ENCODE measurements around the gene NDUFS4. TPM values are rescaled to one million over a fixed set of nuclear protein-coding genes. Genes with fewer than 3 reads are reported as not detected.

NDUFS4 gene
- total and polyA plus RNA-seq, 9 of the 15 experiments (the other 6 are each of a cell fraction or from before 2014, with no cell fraction given) = 68.7 to 313 (median 113) TPM

DNA sequence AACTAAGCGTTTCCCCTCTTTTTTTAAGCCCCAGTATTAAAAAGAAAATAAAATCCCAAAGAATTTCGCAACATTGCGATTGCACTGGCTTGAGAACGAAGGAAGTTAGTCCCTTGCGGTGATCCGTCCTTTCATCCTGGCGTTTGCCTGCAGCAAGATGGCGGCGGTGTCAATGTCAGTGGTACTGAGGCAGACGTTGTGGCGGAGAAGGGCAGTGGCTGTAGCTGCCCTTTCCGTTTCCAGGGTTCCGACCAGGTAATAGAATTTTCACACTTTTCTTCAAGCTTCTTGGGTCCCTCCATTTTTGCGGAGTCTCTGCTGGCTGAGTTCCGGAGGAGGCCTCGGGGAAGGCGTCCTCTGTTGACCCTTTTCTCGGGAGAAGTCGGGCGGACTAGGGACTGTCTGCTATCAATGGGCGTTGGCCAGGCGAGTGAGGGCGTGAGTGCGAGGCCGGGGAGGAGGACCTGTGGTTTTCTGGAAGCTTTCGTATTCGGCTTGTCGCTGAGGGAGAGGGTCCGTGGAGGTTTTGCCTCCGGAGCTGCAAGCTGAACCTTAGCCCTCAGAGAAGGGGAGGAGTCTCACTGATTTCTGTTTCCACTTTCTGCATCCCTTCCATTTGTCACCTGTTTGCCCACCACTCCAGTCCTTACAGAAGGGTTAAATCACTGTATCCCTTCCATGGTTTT, at the start of gene NDUFS4 (continued):
- TF ChIP-seq, protein P1, sequence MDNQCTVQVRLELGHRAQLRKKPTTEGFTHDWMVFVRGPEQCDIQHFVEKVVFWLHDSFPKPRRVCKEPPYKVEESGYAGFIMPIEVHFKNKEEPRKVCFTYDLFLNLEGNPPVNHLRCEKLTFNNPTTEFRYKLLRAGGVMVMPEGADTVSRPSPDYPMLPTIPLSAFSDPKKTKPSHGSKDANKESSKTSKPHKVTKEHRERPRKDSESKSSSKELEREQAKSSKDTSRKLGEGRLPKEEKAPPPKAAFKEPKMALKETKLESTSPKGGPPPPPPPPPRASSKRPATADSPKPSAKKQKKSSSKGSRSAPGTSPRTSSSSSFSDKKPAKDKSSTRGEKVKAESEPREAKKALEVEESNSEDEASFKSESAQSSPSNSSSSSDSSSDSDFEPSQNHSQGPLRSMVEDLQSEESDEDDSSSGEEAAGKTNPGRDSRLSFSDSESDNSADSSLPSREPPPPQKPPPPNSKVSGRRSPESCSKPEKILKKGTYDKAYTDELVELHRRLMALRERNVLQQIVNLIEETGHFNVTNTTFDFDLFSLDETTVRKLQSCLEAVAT (IDR thresholded peaks at IDR 0.05) = 0 out of 4 replicates have a peak, but pooled peaks of 1 of the 2 experiments have one; percentile 38
- TF ChIP-seq, protein P2, sequence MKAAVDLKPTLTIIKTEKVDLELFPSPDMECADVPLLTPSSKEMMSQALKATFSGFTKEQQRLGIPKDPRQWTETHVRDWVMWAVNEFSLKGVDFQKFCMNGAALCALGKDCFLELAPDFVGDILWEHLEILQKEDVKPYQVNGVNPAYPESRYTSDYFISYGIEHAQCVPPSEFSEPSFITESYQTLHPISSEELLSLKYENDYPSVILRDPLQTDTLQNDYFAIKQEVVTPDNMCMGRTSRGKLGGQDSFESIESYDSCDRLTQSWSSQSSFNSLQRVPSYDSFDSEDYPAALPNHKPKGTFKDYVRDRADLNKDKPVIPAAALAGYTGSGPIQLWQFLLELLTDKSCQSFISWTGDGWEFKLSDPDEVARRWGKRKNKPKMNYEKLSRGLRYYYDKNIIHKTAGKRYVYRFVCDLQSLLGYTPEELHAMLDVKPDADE (conservative IDR thresholded peaks at IDR 0.05; ENCODE audit: control insufficient read depth, low read depth, low read length) = no peak
- TF ChIP-seq SIN3A (IDR thresholded peaks at IDR 0.05; ENCODE audit: borderline replicate concordance in 2 of 2, control insufficient read depth in 1 of 2, low read depth in 2 of 2, low read length in 2 of 2) (peak in 1 of 2 experiments; percentile 36; a peak in 2 of 4 replicates), ZFX (CRISPR knock-in tag; IDR thresholded peaks at IDR 0.05) (peak; percentile 87), CREM (IDR thresholded peaks at IDR 0.05; ENCODE audit: low read depth) (peak; percentile 53), HCFC1 (IDR thresholded peaks at IDR 0.05; ENCODE audit: low read depth, low read length) (peak; percentile 71), POLR2G (IDR thresholded peaks at IDR 0.05; ENCODE audit: low read depth, low read length) (peak; percentile 83), GTF2F1 (IDR thresholded peaks at IDR 0.05; ENCODE audit: low read depth, low read length) (peak; percentile 64; the same call in 1 of the 2 replicates), KLF6 (CRISPR knock-in tag; IDR thresholded peaks at IDR 0.05; ENCODE audit: borderline replicate concordance) (peak; percentile 77; the same call in 1 of the 2 replicates), MCM5 (IDR thresholded peaks at IDR 0.05; ENCODE audit: low read depth) (no peak), TBL1XR1 (IDR thresholded peaks at IDR 0.05; ENCODE audit: low read length in 2 of 2) (peak in 1 of 2 experiments; percentile 27; a peak in 1 of 4 replicates), LCOR (CRISPR knock-in tag; IDR thresholded peaks at IDR 0.05) (peak; percentile 52; the same call in 1 of the 2 replicates), POLR2B (IDR thresholded peaks at IDR 0.05; ENCODE audit: low read depth, partially characterized antibody) (peak; percentile 87), PML (IDR thresholded peaks at IDR 0.05; ENCODE audit: low read length) (peak; percentile 65; the same call in 1 of the 2 replicates)
- TF ChIP-seq, protein P3, sequence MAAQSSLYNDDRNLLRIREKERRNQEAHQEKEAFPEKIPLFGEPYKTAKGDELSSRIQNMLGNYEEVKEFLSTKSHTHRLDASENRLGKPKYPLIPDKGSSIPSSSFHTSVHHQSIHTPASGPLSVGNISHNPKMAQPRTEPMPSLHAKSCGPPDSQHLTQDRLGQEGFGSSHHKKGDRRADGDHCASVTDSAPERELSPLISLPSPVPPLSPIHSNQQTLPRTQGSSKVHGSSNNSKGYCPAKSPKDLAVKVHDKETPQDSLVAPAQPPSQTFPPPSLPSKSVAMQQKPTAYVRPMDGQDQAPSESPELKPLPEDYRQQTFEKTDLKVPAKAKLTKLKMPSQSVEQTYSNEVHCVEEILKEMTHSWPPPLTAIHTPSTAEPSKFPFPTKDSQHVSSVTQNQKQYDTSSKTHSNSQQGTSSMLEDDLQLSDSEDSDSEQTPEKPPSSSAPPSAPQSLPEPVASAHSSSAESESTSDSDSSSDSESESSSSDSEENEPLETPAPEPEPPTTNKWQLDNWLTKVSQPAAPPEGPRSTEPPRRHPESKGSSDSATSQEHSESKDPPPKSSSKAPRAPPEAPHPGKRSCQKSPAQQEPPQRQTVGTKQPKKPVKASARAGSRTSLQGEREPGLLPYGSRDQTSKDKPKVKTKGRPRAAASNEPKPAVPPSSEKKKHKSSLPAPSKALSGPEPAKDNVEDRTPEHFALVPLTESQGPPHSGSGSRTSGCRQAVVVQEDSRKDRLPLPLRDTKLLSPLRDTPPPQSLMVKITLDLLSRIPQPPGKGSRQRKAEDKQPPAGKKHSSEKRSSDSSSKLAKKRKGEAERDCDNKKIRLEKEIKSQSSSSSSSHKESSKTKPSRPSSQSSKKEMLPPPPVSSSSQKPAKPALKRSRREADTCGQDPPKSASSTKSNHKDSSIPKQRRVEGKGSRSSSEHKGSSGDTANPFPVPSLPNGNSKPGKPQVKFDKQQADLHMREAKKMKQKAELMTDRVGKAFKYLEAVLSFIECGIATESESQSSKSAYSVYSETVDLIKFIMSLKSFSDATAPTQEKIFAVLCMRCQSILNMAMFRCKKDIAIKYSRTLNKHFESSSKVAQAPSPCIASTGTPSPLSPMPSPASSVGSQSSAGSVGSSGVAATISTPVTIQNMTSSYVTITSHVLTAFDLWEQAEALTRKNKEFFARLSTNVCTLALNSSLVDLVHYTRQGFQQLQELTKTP (IDR thresholded peaks at IDR 0.05; ENCODE audit: low read depth in 1 of 2, partially characterized antibody in 2 of 2) = peak in 1 of 2 experiments; percentile 49
- TF ChIP-seq, protein P4, sequence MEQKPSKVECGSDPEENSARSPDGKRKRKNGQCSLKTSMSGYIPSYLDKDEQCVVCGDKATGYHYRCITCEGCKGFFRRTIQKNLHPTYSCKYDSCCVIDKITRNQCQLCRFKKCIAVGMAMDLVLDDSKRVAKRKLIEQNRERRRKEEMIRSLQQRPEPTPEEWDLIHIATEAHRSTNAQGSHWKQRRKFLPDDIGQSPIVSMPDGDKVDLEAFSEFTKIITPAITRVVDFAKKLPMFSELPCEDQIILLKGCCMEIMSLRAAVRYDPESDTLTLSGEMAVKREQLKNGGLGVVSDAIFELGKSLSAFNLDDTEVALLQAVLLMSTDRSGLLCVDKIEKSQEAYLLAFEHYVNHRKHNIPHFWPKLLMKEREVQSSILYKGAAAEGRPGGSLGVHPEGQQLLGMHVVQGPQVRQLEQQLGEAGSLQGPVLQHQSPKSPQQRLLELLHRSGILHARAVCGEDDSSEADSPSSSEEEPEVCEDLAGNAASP (IDR thresholded peaks at IDR 0.05) = peak; percentile 87
- TF ChIP-seq, protein P5, sequence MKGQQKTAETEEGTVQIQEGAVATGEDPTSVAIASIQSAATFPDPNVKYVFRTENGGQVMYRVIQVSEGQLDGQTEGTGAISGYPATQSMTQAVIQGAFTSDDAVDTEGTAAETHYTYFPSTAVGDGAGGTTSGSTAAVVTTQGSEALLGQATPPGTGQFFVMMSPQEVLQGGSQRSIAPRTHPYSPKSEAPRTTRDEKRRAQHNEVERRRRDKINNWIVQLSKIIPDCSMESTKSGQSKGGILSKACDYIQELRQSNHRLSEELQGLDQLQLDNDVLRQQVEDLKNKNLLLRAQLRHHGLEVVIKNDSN (CRISPR knock-in tag; IDR thresholded peaks at IDR 0.05) = no peak
